ENCODE measurements around the gene PHF20.

DNA sequence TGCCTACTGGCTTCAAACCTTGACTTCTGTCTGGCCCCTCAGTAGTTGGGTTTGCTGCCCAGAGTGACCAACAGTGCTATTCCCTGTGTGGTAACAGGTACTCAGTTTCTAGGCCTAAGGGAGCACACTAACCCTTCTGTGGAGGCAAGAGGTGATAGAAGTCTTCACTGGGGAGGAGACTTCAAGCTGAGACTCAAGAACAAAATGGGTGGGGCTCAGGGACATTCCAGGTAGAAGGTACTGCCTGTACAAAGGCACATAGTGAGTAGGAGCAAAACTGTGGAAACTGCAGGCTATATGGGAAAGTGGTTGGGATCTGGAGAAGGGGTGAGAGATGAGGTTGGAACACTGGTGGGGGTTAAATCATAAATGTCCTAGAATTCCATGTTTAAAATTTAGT is 184.8 kb downstream of the PHF20 start:
- TF ChIP-seq SMAD4 (CRISPR knock-in tag; IDR thresholded peaks at IDR 0.05): no peak
- TF ChIP-seq, protein P1, sequence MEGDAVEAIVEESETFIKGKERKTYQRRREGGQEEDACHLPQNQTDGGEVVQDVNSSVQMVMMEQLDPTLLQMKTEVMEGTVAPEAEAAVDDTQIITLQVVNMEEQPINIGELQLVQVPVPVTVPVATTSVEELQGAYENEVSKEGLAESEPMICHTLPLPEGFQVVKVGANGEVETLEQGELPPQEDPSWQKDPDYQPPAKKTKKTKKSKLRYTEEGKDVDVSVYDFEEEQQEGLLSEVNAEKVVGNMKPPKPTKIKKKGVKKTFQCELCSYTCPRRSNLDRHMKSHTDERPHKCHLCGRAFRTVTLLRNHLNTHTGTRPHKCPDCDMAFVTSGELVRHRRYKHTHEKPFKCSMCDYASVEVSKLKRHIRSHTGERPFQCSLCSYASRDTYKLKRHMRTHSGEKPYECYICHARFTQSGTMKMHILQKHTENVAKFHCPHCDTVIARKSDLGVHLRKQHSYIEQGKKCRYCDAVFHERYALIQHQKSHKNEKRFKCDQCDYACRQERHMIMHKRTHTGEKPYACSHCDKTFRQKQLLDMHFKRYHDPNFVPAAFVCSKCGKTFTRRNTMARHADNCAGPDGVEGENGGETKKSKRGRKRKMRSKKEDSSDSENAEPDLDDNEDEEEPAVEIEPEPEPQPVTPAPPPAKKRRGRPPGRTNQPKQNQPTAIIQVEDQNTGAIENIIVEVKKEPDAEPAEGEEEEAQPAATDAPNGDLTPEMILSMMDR (IDR thresholded peaks at IDR 0.05): no peak
- no peak for TF ChIP-seq ATF3 (CRISPR knock-in tag; conservative IDR thresholded peaks at IDR 0.05)
- TF ChIP-seq, protein P2, sequence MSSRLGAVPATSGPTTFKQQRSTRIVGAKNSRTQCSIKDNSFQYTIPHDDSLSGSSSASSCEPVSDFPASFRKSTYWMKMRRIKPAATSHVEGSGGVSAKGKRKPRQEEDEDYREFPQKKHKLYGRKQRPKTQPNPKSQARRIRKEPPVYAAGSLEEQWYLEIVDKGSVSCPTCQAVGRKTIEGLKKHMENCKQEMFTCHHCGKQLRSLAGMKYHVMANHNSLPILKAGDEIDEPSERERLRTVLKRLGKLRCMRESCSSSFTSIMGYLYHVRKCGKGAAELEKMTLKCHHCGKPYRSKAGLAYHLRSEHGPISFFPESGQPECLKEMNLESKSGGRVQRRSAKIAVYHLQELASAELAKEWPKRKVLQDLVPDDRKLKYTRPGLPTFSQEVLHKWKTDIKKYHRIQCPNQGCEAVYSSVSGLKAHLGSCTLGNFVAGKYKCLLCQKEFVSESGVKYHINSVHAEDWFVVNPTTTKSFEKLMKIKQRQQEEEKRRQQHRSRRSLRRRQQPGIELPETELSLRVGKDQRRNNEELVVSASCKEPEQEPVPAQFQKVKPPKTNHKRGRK (CRISPR knock-in tag; IDR thresholded peaks at IDR 0.05; ENCODE audit: borderline replicate concordance): no peak
- TF ChIP-seq E2F1 (CRISPR knock-in tag; IDR thresholded peaks at IDR 0.05): no peak
- no peak for TF ChIP-seq NR2C2 (CRISPR knock-in tag; IDR thresholded peaks at IDR 0.05)
- no peak for TF ChIP-seq TCF7 (CRISPR knock-in tag; IDR thresholded peaks at IDR 0.05; ENCODE audit: low read depth)
